Pons (tissue), 1 donor: ENCODE data around the gene CBFA2T3.

Experiments
- DNase-seq: peaks from one replicate; pipeline ENCODE4 v3.0.0-alpha.2; 2016; ENCODE audit warnings: low spot score

CBFA2T3 gene

GRCh38 chr16:88995746-88996535, 18.9 kb upstream of the CBFA2T3 start:
- DNase-seq: no peak

- DNase-seq: no peak
Observed at GRCh38 chr16:88995194-88995593, 18.2 kb upstream of the CBFA2T3 start.

- no peak for DNase-seq
Observed at GRCh38 chr16:88994695-88995094, 17.7 kb upstream of the CBFA2T3 start.

- no peak for DNase-seq
Observed at GRCh38 chr16:88993946-88994600, 17.1 kb upstream of the CBFA2T3 start.

- no peak for DNase-seq
Observed at GRCh38 chr16:88993166-88993761, 16.3 kb upstream of the CBFA2T3 start.

GRCh38 chr16:88992351-88993165, 15.6 kb upstream of the CBFA2T3 start:
- no peak for DNase-seq

- no peak for DNase-seq
Observed at GRCh38 chr16:88991813-88992350, 14.9 kb upstream of the CBFA2T3 start.

- DNase-seq: no peak
Observed at GRCh38 chr16:88989852-88990547, 13.0 kb upstream of the CBFA2T3 start.

- DNase-seq: no peak
Observed at GRCh38 chr16:88988980-88989811, 12.2 kb upstream of the CBFA2T3 start.

GRCh38 chr16:88985521-88985920, 8.5 kb upstream of the CBFA2T3 start:
- DNase-seq: no peak

- DNase-seq: no peak
Observed at GRCh38 chr16:88983771-88984687, 7.0 kb upstream of the CBFA2T3 start.

GRCh38 chr16:88983165-88983564, 6.2 kb upstream of the CBFA2T3 start:
- no peak for DNase-seq

- DNase-seq: no peak
Observed at GRCh38 chr16:88982286-88983084, 5.5 kb upstream of the CBFA2T3 start.

- DNase-seq: no peak
Observed at GRCh38 chr16:88979353-88980015, 2.5 kb upstream of the CBFA2T3 start.

- peak; percentile 39 for DNase-seq
Observed at GRCh38 chr16:88978608-88979346, 1.8 kb upstream of the CBFA2T3 start.

GRCh38 chr16:88977812-88978607, 1.0 kb upstream of the CBFA2T3 start:
- DNase-seq: no peak
